COR-L47 (cell line): ENCODE measurements around the gene PDE2A.
A peak's percentile ranks its signal among the peaks of the same experiment; 100 is the strongest.

ENCODE experiments used
- DNase-seq: peaks from one replicate; lab custom pipeline; 2025; lab: John Stamatoyannopoulos, UW

Gene PDE2A

DNA sequence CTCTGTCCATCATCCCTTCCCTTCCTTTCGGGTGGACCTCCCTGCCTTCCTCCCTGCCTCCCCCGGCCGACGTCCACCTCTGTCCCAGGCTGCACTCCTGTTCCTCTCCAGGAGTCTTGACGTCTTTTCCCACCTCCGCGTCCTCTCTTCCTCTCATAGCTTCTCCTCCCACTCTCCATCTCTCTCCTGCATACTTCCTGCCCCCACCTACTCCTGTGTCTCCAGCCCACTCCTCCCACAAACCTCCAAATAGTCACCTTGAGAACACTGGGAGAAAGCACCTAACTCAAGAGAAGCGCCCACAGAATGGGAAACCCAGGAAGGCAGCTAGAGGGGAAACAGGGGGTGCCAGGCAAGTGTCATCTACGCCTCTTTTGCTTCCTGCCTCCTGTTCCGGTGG, 60.8 kb downstream of the PDE2A start:
- DNase-seq: no peak

DNA sequence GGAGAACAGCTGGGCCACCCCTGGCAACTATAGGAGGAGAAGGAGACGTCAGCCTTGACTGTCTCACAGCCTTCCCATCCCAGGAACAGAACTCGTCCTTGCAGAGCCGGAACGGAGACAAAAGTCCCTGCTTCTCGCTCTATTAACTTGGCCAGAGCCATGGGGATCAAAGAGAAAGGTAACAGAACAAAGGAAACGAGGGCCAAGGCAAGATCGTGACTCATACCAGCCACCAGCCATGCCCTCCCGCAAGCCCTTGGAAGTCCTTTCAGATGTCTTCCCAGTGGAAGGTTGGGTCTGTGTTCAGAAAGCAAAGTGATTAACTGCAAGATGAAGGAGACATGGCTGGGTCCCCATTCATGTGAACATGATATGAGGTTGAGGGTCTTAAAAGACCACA, 64.7 kb downstream of the PDE2A start:
- no peak for DNase-seq

GRCh38 chr11:72609045-72609444, 65.2 kb downstream of the PDE2A start:
- DNase-seq: no peak

- no peak for DNase-seq
Measured at GRCh38 chr11:72607496-72607895, 66.7 kb downstream of the PDE2A start.

DNA sequence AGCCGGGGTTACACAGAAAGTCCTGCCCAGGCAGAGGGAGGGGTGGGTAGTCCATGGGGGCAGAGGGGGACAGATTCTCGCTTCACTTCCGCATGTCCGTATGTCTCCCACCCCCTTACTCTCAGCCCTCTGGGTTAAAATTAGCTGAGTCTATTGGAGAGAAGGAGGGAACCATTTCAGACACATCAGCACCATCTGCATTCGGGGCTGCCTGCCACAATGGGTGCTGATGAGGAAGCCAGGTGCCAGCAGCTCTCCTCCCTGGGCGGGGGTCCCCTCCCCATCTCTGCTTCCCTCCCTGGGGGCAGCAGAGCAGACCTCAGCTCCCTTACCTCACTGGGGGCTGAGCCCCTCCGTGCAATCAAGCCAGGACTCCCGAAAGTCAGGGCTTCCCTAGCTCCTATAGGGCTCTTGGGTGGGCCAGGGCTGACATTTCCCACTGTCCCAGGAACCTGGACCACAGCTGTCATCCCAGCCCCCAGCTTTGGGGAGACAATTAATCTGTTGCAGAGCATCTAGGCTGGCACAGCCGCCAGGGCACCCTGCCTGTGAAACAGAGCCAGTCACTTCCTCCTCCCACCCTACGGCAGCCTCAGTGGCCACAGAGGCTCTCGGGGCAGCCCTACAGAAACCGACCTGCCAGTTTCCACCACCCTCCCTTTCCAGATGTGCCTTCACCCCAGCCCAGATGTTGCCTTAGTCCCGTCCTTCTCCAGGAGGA, 67.3 kb downstream of the PDE2A start:
- no peak for DNase-seq

GRCh38 chr11:72605973-72606747, 68.1 kb downstream of the PDE2A start:
- no peak for DNase-seq

- no peak for DNase-seq
Measured at GRCh38 chr11:72604256-72604655, 70.0 kb downstream of the PDE2A start.

- no peak for DNase-seq
Measured at GRCh38 chr11:72602250-72602904, 71.8 kb downstream of the PDE2A start.

DNA sequence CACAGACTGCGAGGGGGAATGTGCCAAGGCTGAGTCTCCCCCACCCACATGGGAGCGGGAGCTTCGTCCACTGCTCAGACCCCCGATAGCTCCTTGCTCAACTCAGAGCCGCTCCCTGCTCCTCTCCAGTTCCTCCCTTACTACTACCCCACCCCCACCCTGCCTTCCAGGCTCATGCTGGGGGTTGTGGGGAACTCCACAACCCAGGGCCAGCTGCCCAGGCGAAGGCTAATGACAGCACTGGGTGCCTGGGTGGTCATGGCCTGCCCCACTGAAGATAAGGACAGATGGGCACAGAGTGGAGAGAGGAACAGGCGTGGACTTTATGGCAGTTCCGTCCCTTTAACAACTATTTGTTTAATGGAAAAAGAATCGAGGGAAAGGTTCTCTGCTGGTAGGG, 73.7 kb downstream of the PDE2A start:
- no peak for DNase-seq

DNA sequence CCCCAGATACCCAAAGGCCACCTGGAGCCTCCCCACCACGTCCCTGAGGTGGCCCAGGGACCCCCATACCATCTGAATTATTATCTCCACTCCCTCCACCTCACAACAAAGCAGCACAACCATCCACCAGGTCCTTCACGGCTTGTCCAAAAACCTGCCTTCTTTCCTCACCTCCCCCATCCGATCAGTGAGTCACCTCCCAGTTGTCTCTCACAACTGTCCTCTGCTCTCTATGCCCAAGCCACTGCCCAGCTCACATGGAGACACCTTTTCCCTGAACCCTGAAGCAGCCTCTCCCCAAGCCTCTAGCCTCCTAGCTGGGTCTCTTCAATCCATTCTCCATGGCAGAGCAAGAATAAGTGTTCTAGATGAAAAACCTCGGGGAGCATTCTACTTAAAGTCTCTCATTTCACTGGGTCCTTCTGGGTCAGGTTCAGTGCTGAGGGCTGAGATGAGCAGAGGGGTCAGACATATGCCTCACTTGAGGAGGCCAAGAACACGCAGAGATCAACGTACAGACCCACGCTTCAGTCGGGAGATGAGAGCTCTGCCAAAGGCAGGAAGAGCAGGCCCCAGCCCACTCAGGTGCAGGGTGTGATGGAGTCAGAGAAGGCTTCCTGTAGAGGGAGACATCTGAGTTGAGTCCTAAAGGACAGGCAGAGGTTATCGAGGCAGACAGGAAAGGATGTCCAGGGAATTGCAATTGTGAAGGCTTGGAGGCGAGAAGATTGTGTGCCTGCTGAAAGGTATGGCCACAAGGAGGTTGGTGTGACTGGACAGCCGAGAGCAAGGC, 74.7 kb downstream of the PDE2A start:
- no peak for DNase-seq

DNA sequence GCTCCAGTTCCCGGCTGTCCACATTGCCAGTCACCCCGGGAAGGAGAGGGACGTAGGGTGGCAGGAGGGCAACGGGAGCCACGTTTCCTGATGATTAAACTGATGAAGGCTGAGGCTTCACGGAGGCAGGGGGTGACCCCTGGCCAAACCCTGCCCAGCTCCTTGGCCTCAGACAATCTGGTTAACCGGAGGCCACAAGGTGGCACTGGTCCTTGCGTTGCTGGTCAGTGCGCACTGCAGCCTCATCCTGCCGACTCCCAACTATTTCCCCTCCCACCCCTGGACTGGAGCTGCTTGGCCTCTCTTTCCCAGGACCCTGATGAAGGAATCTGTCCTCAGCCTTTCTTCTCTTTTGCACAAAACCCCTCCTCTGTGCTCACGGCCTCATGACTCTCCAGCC, 75.3 kb downstream of the PDE2A start:
- no peak for DNase-seq

DNA sequence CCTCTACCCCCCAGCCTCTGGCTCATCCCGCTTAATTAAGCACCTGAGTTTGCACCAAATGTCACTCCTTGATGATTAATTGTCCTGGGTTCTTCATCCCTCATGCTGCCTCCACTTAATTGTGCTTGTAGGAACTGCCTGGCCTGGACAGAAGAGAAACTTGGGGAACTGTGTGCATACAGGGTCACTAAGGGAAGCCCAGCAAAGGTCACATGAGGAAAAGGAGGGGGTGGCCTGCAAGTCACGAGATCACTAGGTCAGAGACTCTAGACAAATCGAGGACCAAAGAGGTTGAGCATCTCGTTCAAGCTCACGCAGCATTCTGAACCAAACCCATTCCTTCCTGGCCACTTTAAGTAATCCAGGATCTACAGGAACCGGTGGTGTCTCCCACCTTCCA, 75.8 kb downstream of the PDE2A start:
- DNase-seq: no peak

- no peak for DNase-seq
Measured at GRCh38 chr11:72597721-72598120, 76.5 kb downstream of the PDE2A start.

GRCh38 chr11:72595292-72595684, 78.9 kb downstream of the PDE2A start:
- DNase-seq: no peak

DNA sequence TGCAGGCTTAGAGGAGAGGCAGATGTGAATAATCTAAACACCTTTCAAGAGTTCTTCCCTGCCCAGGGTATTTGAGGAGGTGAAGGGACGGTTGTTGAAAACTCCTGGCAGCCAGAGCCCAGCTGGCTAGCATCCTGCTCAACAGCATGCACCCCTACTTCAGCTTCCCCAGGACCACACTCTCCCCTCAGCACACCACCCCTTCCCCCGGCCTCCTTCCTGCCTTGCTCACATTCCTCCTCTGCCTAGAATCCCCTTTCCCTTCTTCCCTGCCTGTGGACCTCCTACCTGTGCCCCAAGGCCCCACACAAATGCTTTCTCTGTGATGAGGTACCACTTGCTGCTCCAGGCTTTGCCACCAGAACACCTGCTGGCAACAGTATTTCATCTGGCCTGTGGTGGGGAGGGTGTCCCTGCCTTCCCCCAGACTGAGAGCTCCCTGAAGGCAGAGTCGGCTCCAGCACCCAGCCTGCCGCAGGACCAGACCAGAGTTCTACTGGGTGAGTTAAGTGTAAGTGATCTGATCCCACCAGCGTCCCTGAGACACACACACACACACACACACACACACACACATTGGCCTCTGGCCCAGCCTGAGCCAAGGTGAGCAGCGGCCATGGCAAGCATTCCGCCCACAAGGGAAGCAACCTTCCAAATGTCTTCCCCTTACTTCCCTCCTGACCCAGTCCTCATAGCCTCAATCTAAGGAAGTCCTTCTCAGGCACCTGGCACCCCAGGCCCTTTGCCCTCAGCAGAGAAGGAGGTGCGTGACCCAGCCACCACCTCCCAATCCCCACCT, 79.5 kb downstream of the PDE2A start:
- DNase-seq: no peak

DNA sequence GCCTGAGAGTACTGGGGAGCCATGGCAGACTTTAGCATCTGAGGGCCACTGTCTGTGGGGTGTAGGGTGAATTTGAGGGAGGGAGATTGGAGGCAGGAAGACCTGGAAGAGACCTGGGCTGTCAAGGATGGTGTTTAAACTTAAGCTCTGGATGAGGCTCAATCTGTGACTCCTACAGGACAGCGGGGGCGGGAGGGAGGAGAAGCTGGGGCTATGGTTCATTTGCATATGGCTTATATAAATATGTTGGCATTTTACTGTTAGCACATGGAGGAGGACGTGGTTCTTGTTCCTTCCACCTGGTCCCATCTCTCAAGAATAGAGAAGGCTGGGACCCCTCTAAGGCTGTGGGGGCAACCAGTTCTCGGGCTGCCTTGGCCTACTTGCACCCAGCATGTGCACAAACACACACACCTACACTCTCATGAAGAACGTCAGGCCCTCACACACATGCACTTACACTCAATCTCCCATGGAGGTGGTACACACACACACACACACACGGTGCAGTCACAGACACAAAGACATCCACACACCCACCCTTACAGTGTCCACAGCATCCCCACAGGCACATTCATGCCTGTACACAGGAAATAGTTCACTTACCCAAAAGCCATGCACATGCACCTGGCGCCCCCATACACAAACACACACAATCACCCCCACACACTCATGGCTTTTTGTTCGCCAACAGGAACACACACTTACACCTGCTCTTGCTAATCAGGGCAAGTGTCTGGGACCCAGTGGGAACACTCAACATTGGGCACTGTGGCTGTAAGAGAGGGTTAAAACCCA, 81.3 kb downstream of the PDE2A start:
- no peak for DNase-seq

- DNase-seq: peak; percentile 85
Measured at GRCh38 chr11:72591785-72592502, 82.3 kb downstream of the PDE2A start.

DNA sequence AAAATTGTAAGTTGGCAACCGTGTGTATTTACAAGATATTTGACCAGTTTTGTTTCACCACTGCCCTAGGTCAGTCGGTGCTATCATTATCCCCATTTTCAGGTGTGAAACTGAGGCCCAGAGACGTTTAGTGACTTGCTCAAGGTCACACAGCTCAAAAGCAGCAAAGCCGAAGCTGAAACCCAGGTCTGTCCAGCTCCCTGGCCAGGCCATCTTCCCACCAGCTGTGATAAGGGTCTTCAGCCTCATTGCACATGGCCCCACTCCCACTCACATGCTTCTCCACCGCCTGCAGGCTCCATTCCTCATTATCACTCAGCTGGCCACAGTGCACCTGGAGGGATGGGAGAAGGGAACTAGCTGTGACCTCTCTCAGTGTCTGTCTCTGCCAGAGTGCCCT, 83.2 kb downstream of the PDE2A start:
- DNase-seq: no peak

- DNase-seq: no peak
Measured at GRCh38 chr11:72589802-72590761, 84.1 kb downstream of the PDE2A start.
